ENCODE measurements around the gene GPR62.

GPR62 gene

DNA sequence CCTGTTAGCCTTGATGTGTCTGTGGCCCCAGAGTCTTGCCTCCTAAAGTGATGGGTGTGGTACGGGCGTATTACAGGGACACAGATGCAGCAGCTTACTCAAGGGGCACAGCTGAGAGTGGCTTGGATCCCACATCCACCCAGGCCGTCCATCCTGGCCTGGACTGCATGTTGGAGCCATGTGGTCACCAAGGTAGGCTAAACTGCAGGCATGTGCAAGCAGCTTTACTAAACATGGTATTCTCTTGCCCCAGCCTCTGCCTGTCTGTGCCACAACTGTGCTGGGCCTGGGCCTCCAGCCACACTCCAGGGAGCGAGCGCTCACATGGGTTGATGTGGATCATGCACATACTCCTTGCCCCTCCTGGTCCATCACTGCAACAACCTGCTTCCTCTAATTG is 6.1 kb upstream of the GPR62 start:
- H3K27me3 ChIP-seq, result no peaks in the 10 kb centered on the region
- H3K9me3 ChIP-seq, result no peaks in the 10 kb centered on the region
- no peak for DNase-seq
- intact Hi-C loops (cut with DNase I; ENCODE audit: low total_unique reads), result no loop called here
- peaks cover 0 to 50% (median 0%) of the 10 kb centered on the region in 3 donors for H3K36me3 ChIP-seq
- H3K27ac ChIP-seq, result no peak overlapping the region
- H3K4me3 ChIP-seq, result no peak overlapping the region
- TF ChIP-seq CTCF (IDR thresholded peaks at IDR 0.05), result no peak
- no peaks in the 10 kb centered on the region for H3K4me1 ChIP-seq

- peaks cover 0 to 9% (median 7%) of the 10 kb centered on the region in 4 donors for H3K4me1 ChIP-seq
- no peak overlapping the region for H3K27ac ChIP-seq
- H3K4me3 ChIP-seq, result no peak overlapping the region
- no peaks in the 10 kb centered on the region for H3K27me3 ChIP-seq
- no peak for DNase-seq
- no peak for TF ChIP-seq CTCF (IDR thresholded peaks at IDR 0.05)
- H3K36me3 ChIP-seq, result peaks cover 0 to 34% (median 0%) of the 10 kb centered on the region in 3 donors
- intact Hi-C loops (cut with DNase I; ENCODE audit: low total_unique reads), result no loop called here
- H3K9me3 ChIP-seq, result no peaks in the 10 kb centered on the region
Measured at GRCh38 chr3:51950899-51951298, 4.3 kb upstream of the GPR62 start.

DNA sequence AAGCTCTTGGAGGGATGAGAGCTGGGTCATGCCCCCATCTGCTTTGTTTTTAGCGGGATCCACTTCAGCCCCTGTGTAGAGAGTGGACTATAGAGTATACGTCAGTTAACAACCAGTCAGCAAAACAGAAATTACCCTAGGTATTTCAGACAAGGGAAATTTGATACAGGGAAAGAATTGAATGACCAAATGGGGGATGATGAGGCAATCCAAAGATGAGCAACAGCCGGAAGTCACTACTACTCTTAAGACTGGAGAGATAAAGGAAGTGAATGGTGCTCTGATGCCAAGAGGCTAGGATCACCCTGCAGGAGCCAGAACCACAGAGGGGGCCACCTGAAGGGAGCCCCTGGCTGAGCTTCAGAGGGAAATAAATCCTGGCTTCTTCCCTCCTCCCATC is 1.7 kb upstream of the GPR62 start:
- DNase-seq, result no peak
- intact Hi-C loops (cut with DNase I; ENCODE audit: low total_unique reads), result no loop called here
- H3K27ac ChIP-seq, result no peak overlapping the region
- H3K4me3 ChIP-seq, result no peak overlapping the region
- peaks cover 0 to 18% (median 16%) of the 10 kb centered on the region in 4 donors for H3K4me1 ChIP-seq
- no peaks in the 10 kb centered on the region for H3K27me3 ChIP-seq
- no peaks in the 10 kb centered on the region for H3K9me3 ChIP-seq
- H3K36me3 ChIP-seq, result peaks cover 0 to 24% (median under 1%) of the 10 kb centered on the region in 3 donors
- TF ChIP-seq CTCF (IDR thresholded peaks at IDR 0.05), result no peak

DNA sequence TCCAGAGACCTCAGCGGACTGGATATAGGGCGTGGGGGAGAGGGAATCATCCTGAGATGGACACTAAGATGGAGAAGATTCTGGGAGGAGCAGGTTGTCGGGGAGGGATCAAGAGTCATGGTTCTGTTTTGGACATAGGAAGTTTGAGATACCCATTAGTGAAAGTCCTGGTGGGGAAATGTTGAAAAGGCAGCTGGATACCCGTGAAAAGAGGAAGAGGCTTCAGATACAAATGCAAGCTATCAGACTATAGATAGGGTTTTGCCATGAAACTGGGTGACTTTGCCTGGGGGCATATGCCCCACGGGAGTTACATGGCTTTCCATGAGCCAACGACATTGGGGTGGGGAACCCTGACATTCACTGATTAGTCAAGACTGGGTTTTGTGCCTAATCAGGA is 1.1 kb upstream of the GPR62 start:
- Histone ChIP-seq H3K4me1 (peaks cover 0 to 18% (median 16%) of the 10 kb centered on the region in 4 donors), H3K4me3 (no peak overlapping the region), H3K36me3 (peaks cover 0 to 24% (median 7%) of the 10 kb centered on the region in 3 donors), H3K27ac (no peak overlapping the region), H3K9me3 (no peaks in the 10 kb centered on the region), H3K27me3 (no peaks in the 10 kb centered on the region)
- intact Hi-C loops (cut with DNase I; ENCODE audit: low total_unique reads), result no loop called here
- no peak for TF ChIP-seq CTCF (IDR thresholded peaks at IDR 0.05)
- no peak for DNase-seq

GRCh38 chr3:51954713-51955112 is 468 bp upstream of the GPR62 start:
- Histone ChIP-seq H3K36me3 (peaks cover 0 to 26% (median 13%) of the 10 kb centered on the region in 3 donors), H3K4me3 (no peak overlapping the region), H3K9me3 (no peaks in the 10 kb centered on the region), H3K4me1 (peaks cover 0 to 18% (median 16%) of the 10 kb centered on the region in 4 donors), H3K27ac (no peak overlapping the region), H3K27me3 (no peaks in the 10 kb centered on the region)
- no peak for DNase-seq
- intact Hi-C loops (cut with DNase I; ENCODE audit: low total_unique reads), result no loop called here
- TF ChIP-seq CTCF (IDR thresholded peaks at IDR 0.05), result no peak
